LNCAP (cell line): ENCODE measurements around the gene LILRB3.

ENCODE experiments used
- TF ChIP-seq, protein P1 (sequence below): fragments of 450-650 bp; IDR thresholded peaks from 2 replicates; pipeline ENCODE4 v1.5.1; 2017; ENCODE audit warnings: mild to moderate bottlenecking

The LILRB3 gene

DNA sequence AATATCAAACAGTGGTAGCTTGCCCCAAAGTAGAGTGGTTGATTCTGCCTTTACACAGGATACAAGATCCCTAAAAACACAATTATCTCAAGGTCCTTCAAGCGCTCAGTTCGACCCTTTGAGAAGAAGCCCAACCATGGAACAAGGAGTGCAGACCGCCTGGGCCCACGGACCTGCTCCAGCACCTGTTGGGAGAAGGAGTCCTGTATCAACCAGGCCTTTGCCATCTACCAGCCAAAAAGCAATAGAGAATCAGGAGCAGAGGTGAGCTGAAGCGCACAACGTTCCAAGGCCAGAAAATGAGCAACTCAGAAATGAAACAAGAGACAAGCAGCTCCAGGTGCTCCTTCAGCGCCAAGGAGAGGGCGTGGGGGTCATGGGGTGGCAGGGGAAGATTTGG lies 6.3 kb upstream of the LILRB3 start:
- TF ChIP-seq, protein P1, sequence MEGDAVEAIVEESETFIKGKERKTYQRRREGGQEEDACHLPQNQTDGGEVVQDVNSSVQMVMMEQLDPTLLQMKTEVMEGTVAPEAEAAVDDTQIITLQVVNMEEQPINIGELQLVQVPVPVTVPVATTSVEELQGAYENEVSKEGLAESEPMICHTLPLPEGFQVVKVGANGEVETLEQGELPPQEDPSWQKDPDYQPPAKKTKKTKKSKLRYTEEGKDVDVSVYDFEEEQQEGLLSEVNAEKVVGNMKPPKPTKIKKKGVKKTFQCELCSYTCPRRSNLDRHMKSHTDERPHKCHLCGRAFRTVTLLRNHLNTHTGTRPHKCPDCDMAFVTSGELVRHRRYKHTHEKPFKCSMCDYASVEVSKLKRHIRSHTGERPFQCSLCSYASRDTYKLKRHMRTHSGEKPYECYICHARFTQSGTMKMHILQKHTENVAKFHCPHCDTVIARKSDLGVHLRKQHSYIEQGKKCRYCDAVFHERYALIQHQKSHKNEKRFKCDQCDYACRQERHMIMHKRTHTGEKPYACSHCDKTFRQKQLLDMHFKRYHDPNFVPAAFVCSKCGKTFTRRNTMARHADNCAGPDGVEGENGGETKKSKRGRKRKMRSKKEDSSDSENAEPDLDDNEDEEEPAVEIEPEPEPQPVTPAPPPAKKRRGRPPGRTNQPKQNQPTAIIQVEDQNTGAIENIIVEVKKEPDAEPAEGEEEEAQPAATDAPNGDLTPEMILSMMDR: no peak

DNA sequence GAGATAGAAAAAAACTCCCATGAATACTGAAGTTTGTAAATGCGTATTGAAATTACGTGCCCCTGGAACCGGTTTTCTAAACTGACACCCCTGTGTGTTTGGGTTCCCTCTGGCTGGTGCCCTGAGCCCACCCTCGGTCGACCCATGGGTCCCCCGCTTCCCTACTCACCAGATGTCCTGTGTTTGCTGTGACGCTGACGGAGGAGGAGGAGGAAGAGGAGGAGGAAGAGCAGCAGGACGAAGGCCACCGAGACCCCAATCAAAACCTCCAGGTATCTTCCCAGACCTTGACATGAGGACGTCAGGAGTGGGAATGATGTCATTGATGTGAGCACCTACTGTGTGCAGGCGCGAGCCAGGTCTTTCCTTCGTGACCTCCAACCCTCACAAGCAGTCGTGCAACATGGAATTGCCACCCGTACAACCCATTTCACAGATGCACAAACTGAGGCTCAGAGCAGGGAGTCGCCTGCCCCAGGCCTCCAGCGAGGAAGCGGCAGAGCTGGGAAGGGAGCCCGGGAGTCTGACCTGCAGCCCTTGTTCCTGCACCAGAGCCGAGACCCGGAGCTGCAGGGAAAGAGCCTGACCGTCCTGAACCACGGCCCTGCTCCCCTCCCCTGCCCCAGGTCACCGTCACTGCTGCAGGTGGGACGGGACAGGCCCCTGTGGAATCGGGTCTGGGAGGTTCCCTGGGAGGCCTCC lies 3.7 kb downstream of the LILRB3 start:
- TF ChIP-seq, protein P1: no peak

GRCh38 chr19:54218259-54218658 lies 4.5 kb downstream of the LILRB3 start:
- TF ChIP-seq, protein P1: no peak

DNA sequence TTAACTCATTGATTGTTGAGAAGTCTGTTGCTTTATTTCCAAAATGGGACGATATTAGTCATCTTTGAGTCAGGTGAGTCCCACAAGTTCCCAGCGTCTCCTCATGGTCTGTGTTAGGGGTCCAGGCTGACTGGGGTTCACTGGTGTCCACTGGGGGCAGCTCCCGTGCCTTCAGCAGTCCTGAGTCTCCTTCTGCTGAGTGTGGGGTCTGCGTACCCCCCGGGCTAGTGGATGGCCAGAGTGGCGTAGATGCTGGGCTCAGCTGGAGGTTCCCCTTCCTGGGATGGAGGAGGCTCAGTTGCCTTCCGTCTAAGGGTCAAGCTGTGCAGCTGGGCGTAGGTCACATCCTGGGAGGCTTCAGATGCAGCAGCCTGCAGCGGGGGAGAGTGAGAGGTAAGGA lies 5.9 kb downstream of the LILRB3 start:
- TF ChIP-seq, protein P1: no peak

DNA sequence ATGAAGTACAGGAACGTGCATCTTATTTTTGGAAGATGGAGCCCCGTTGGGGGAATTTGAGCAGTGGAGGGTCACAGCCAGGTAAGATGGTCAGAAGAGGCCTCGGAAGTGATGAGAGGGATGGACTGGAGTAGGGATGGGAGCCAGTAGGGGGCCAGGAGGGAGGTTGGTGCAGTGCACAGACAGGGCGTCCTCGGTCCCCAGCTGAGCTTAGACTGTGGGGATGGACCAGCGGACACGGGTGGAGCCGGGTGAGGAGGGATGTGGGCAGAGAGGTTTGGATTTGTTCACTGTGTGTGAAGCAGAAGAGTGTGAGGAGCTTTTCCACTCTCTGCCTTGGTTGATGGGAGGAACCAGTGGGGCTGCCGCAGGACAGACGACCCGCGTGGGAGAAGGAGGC lies 11.6 kb downstream of the LILRB3 start:
- TF ChIP-seq, protein P1: no peak

- TF ChIP-seq, protein P1: no peak
These were observed 12.9 kb downstream of the LILRB3 start for GRCh38 chr19:54209811-54210494.

GRCh38 chr19:54209058-54209810 lies 13.6 kb downstream of the LILRB3 start:
- TF ChIP-seq, protein P1: no peak
